Femur (tissue), 1 donor: Measurements from ENCODE around the gene HSPA1B.
"Not testable (repeated sequence)": the region's sequence is repeated elsewhere in the genome, so short reads cannot be mapped to it uniquely, and the experiment has no call there.

Source experiments
- DNase-seq: peaks from one replicate; pipeline ENCODE4 v3.0.0-alpha.2; 2017

Gene HSPA1B

DNA sequence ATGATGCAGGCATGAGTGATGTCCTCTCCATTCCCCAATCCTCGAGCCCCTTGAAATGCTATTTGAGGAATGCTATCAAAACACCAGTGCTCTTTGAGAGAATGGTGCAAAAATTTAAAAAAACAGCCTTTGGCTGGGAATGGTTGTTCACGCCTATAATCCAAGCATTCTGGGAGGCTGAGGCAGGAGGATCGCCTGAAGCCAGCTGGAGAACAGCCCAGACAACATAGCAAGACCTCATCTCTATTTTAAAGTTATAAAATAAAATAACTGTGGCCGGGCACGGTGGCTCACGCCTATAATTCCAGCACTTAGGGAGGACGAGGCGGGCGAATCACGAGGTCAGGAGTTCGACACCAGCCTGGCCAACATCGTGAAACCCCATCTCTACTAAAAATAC is 27.8 kb upstream of the HSPA1B start:
- no peak for DNase-seq

DNA sequence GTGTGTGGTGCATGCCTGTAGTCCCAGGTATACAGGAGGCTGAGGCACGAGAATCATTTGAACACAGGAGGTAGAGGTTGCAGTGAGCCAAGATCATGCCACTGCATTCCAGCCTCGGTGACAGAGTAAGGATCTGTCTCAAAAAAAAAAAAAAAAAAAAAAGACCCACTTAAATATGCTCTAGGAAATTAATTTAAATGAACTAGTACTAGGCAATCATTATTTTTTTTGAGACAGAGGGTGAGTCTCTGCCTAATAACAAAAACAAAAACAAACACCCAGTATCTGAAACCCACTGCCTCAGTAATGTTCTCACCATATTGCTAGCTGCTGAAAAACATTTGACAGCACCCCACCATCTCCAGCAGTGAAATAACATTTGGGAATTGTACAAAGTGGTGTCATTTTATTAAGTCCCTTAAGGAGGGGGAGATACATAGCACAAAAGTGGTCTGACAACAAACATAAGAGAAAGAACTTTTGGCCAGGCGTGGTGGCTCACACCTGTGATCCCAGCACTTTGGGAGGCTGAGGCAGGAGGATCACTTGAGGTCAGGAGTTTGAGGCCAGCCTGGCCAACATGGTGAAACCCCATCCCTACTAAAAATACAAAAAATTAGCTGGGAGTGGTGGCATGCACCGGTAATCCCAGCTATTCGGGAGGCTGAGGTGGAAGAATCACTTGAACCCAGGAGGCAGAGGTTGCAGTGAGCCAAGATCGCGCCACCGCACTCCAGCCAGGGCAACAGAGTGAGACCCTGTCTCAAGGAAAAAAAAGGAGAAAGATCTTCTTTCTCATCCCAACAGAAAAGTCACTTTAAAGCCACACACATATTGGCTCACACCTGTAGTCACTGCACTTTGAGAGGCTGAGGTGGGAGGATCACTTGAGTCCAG is 26.3 kb upstream of the HSPA1B start:
- not testable (repeated sequence) for DNase-seq

GRCh38 chr6:31805939-31806469 is 21.5 kb upstream of the HSPA1B start:
- DNase-seq = no peak

DNA sequence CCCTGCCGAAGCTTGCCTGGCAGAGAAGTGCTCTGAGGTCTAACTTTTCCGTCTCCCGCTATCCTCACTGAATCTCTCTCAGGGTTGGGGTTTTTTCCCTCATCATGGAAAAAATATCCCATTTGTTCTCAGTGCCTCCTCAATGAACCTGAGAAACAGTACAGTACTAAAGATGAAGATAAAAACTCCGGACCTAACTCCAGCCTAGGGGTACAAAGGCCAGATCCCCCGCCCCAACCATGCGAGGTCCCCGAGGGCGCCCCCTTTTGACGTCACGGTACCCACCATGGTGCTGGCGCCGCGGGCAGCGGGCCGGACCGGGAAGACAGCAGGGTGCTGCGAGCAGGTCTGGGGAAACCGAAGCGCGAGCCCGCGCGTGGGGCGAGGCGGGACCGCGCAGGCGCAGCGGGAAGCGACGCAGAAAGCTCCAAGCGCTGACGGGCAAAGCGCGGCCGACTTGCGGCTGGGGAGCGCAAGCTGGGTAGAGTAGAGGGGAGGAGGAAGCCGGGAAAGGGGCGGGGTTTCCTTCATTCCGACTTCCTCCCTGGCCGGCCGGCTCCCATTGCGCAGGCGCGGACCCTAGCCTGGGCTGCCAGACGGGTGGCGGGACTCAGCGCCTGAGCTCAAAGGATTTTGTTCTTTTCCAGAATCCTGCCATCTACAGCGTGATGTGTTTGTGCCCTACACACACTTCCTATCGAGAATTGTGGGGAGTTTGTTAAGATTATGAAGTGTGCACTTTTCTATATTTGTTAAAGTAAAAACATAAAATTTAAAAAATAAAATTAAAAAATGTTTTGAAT is 20.9 kb upstream of the HSPA1B start, which contains the start of gene LSM2:
TSS of gene LSM2 (minus strand) at position 497 of the 803 bp plus-strand sequence. CDS start at position 288, 209 bp downstream.
- peak; percentile 98 for DNase-seq

- DNase-seq = not testable (repeated sequence)
These were observed 18.9 kb upstream of the HSPA1B start for GRCh38 chr6:31808599-31808998.

DNA sequence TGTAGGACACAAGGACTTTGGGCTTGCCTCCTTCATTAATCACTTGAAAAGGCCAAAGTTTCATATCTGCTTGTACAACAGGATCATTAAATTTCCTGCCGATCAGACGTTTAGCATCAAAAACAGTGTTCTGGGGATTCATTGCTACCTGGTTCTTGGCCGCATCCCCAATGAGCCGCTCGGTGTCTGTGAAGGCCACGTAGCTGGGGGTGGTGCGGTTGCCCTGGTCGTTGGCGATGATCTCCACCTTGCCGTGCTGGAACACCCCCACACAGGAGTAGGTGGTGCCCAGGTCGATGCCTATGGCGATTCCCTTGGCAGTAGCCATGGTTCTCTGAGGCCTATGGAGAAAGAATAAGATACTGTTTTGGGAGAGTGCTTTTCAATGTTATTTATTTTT is 15.9 kb upstream of the HSPA1B start:
- no peak for DNase-seq

GRCh38 chr6:31813465-31813849 is 14.1 kb upstream of the HSPA1B start:
- no peak for DNase-seq

- peak; percentile 98 for DNase-seq
These were observed 12.9 kb upstream of the HSPA1B start for GRCh38 chr6:31814677-31815024.

- DNase-seq = peak; percentile 98
These were observed 12.3 kb upstream of the HSPA1B start, which contains the start of the genes HSPA1A and HSPA1L for GRCh38 chr6:31815025-31815838. Gene HSPA1A, plus strand, starts transcription at chr6:31815543. Its CDS starts 214 bp downstream, at chr6:31815757. Gene HSPA1L, minus strand, starts transcription at chr6:31815283. Its CDS starts 3,311 bp downstream, at chr6:31811972.

DNA sequence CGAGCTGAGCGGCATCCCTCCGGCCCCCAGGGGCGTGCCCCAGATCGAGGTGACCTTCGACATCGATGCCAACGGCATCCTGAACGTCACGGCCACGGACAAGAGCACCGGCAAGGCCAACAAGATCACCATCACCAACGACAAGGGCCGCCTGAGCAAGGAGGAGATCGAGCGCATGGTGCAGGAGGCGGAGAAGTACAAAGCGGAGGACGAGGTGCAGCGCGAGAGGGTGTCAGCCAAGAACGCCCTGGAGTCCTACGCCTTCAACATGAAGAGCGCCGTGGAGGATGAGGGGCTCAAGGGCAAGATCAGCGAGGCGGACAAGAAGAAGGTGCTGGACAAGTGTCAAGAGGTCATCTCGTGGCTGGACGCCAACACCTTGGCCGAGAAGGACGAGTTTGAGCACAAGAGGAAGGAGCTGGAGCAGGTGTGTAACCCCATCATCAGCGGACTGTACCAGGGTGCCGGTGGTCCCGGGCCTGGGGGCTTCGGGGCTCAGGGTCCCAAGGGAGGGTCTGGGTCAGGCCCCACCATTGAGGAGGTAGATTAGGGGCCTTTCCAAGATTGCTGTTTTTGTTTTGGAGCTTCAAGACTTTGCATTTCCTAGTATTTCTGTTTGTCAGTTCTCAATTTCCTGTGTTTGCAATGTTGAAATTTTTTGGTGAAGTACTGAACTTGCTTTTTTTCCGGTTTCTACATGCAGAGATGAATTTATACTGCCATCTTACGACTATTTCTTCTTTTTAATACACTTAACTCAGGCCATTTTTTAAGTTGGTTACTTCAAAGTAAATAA is 10.2 kb upstream of the HSPA1B start:
- not testable (repeated sequence) for DNase-seq

GRCh38 chr6:31817929-31818511 is 9.5 kb upstream of the HSPA1B start:
- not testable (repeated sequence) for DNase-seq

DNA sequence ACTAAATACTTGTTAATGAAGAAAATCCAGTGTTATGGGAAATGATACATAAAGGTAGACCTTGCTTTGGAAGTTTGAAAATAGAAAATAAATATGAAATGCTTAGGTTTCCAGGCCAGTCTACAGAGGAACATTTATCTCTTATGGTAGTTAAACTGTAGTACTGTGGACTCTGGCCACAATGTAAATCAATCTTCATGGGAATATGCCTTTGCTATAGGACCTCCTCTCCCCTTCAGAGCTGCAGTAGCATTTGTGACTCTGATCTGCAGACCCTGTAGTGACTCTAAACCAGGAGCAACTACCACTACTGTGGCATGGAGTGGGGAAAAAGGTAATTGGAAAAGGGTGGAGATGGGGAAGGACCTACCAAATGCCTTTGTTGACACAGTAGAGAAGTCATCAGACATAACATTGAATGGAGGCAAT is 7.7 kb upstream of the HSPA1B start:
- no peak for DNase-seq

DNA sequence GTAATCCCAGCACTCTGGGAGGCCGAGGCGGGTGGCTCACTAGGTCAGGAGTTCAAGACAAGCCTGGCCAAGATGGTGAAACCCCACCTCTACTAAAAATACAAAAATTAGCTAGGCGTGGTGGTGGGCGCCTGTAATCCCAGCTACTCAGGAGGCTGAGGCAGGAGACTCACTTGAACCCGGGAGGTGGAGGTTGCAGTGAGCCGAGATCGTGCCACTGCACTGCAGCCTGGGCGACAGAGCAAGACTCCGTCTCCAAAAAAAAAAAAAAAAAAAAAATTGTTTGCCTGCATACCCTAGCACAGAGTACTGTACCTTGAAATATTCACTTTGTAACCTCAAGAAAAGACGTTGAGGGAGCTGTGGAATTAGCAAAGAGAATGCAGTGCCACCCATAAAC is 7.1 kb upstream of the HSPA1B start:
- not testable (repeated sequence) for DNase-seq

GRCh38 chr6:31821301-31822035 is 6.1 kb upstream of the HSPA1B start:
- peak; percentile 65 for DNase-seq

GRCh38 chr6:31822036-31822821 is 5.3 kb upstream of the HSPA1B start:
- DNase-seq = peak; percentile 89

DNA sequence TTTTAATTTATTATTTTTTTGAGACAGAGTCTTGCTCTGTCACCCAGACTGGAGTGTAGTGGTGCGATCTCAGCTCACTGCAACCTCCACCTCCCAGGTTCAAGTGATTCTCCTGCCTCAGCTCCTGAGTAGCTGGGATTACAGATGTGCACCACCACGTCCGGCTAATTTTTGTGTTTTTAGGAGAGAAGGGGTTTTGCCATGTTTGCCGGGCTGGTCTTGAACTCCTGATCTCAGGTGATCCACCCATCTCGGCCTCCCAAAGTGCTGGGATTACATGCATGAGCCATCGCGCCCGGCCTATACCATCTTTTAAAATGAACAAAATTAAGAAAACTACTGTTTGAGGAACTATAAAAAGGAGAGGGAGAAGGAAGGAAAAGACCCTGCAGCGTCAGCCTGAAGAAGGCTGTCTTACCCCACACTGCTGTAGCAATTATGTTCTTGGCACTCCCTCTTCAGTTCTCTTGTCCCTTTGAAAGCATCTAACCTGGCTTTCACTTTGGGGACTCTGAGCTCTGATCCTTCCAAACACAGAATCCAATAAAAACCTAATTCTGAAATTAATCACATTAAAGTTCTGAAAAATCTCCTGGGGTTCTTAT is 3.8 kb upstream of the HSPA1B start:
- not testable (repeated sequence) for DNase-seq

- no peak for DNase-seq
These were observed 2.0 kb upstream of the HSPA1B start for GRCh38 chr6:31825553-31825952.

GRCh38 chr6:31826793-31827285 is 699 bp upstream of the HSPA1B start:
- peak; percentile 93 for DNase-seq
